ENCODE data around the gene CNEP1R1. TPM values are rescaled to one million over a fixed set of nuclear protein-coding genes. Genes with fewer than 3 reads are reported as not detected.

Gene CNEP1R1
- total RNA-seq, 4 donors from 2014 or later: 11.2 to 18.7 (median 14.2) TPM

DNA sequence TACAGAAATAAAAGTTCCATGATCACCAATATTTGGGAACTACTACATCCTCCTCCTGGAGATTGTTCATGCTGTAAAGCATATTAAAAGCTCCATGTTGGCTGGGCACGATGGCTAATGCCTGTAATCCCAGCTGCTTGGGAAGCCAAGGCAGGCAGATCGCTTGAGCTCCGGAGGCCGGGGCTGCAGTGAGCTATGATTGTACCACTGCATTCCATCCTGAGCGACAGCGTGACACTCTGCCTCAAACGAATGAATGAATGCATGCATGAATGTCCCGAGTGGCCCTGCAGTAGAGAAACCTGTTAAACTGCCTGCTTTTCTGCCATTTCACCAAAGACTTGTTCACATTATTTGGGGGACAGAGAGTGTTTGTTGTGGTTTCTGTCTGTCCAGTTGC, 15.0 kb downstream of the CNEP1R1 start:
- no peak for TF ChIP-seq POLR2A (IDR thresholded peaks at IDR 0.05; ENCODE audit: low read depth)
- TF ChIP-seq, protein P1, sequence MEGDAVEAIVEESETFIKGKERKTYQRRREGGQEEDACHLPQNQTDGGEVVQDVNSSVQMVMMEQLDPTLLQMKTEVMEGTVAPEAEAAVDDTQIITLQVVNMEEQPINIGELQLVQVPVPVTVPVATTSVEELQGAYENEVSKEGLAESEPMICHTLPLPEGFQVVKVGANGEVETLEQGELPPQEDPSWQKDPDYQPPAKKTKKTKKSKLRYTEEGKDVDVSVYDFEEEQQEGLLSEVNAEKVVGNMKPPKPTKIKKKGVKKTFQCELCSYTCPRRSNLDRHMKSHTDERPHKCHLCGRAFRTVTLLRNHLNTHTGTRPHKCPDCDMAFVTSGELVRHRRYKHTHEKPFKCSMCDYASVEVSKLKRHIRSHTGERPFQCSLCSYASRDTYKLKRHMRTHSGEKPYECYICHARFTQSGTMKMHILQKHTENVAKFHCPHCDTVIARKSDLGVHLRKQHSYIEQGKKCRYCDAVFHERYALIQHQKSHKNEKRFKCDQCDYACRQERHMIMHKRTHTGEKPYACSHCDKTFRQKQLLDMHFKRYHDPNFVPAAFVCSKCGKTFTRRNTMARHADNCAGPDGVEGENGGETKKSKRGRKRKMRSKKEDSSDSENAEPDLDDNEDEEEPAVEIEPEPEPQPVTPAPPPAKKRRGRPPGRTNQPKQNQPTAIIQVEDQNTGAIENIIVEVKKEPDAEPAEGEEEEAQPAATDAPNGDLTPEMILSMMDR (IDR thresholded peaks at IDR 0.05): no peak
- no peak for TF ChIP-seq EP300 (IDR thresholded peaks at IDR 0.05)
- no peak for TF ChIP-seq POLR2AphosphoS5 (IDR thresholded peaks at IDR 0.05)
- intact Hi-C loops (cut with DNase I): no loop called here
- no peaks in the 10 kb centered on the region for H3K9me3 ChIP-seq
- no peak for DNase-seq (ENCODE audit: extremely low spot score)
- peaks cover 5 to 29% (median 20%) of the 10 kb centered on the region in 4 donors for H3K36me3 ChIP-seq
- WGBS: 79% methylated on average over 8 of the region's 8 CpGs
- no peaks in the 10 kb centered on the region for H3K27me3 ChIP-seq
- H3K4me1 ChIP-seq: no peaks in the 10 kb centered on the region
- no peak overlapping the region for H3K4me3 ChIP-seq
- no peak overlapping the region for H3K27ac ChIP-seq (replicated peaks in 1 of 4)

GRCh38 chr16:50040710-50041109, 15.7 kb downstream of the CNEP1R1 start:
- Histone ChIP-seq H3K36me3 (peaks cover 5 to 22% (median 15%) of the 10 kb centered on the region in 4 donors), H3K27me3 (no peaks in the 10 kb centered on the region), H3K4me1 (no peaks in the 10 kb centered on the region), H3K9me3 (no peaks in the 10 kb centered on the region), H3K27ac (replicated peaks in 1 of 4) (no peak overlapping the region), H3K4me3 (no peak overlapping the region)
- TF ChIP-seq POLR2A (IDR thresholded peaks at IDR 0.05; ENCODE audit: low read depth) (no peak), POLR2AphosphoS5 (IDR thresholded peaks at IDR 0.05) (no peak), EP300 (IDR thresholded peaks at IDR 0.05) (no peak)
- TF ChIP-seq, protein P1 (IDR thresholded peaks at IDR 0.05): no peak
- intact Hi-C loops (cut with DNase I): no loop called here
- WGBS: 50% methylated on average over 1 of the region's 1 CpG
- DNase-seq (ENCODE audit: extremely low spot score): no peak

DNA sequence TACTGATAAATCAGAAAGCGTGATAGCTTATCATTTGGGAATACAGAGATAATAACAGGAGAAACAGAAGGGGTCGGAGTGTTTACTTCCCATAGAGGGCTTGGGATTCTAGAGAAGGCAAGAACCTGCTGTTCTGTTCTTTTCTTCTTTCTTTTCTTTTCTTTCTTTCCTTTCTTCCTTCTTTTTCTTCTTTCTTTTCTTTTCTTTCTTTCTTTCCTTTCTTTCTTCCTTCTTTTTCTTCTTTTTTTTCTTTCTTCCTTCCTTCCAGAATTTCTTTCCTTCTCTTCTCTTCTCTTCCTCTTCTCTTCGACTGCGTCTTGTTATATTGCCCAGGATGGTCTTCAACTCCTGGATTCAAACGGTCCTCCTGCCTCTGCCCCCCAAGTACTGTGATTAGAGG, 18.3 kb downstream of the CNEP1R1 start:
- TF ChIP-seq POLR2AphosphoS5 (IDR thresholded peaks at IDR 0.05) (no peak), EP300 (IDR thresholded peaks at IDR 0.05) (no peak), POLR2A (IDR thresholded peaks at IDR 0.05; ENCODE audit: low read depth) (no peak)
- TF ChIP-seq, protein P1 (IDR thresholded peaks at IDR 0.05): no peak
- Histone ChIP-seq H3K4me1 (no peaks in the 10 kb centered on the region), H3K4me3 (no peak overlapping the region), H3K27ac (replicated peaks in 1 of 4) (no peak overlapping the region), H3K36me3 (peaks cover 0 to 2% (median 0%) of the 10 kb centered on the region in 4 donors), H3K9me3 (no peaks in the 10 kb centered on the region), H3K27me3 (peaks cover 0 to 6% (median 0%) of the 10 kb centered on the region in 4 donors)
- no peak for DNase-seq (ENCODE audit: extremely low spot score)
- intact Hi-C loops (cut with DNase I): no loop called here
- WGBS: 91% methylated on average over 5 of the region's 5 CpGs

- Histone ChIP-seq H3K4me3 (no peak overlapping the region), H3K27me3 (peaks cover 0 to 6% (median 0%) of the 10 kb centered on the region in 4 donors), H3K4me1 (no peaks in the 10 kb centered on the region), H3K9me3 (no peaks in the 10 kb centered on the region), H3K36me3 (no peaks in the 10 kb centered on the region), H3K27ac (replicated peaks in 1 of 4) (no peak overlapping the region)
- TF ChIP-seq, protein P1 (IDR thresholded peaks at IDR 0.05): no peak
- no peak for TF ChIP-seq POLR2A (IDR thresholded peaks at IDR 0.05; ENCODE audit: low read depth)
- TF ChIP-seq POLR2AphosphoS5 (IDR thresholded peaks at IDR 0.05): no peak
- TF ChIP-seq EP300 (IDR thresholded peaks at IDR 0.05): no peak
- intact Hi-C loops (cut with DNase I): no loop called here
- DNase-seq (ENCODE audit: extremely low spot score): no peak
- WGBS: 56% methylated on average over 4 of the region's 4 CpGs
Observed at GRCh38 chr16:50045412-50045811, 20.4 kb downstream of the CNEP1R1 start.

GRCh38 chr16:50046853-50047252, 21.8 kb downstream of the CNEP1R1 start:
- no peak overlapping the region for H3K27ac ChIP-seq (replicated peaks in 1 of 4)
- H3K27me3 ChIP-seq: peaks cover 0 to 6% (median 0%) of the 10 kb centered on the region in 4 donors
- WGBS: 91% methylated on average over 6 of the region's 6 CpGs
- intact Hi-C loops (cut with DNase I): no loop called here
- no peak overlapping the region for H3K4me3 ChIP-seq
- H3K36me3 ChIP-seq: no peaks in the 10 kb centered on the region
- no peaks in the 10 kb centered on the region for H3K4me1 ChIP-seq
- no peaks in the 10 kb centered on the region for H3K9me3 ChIP-seq
- TF ChIP-seq EP300 (IDR thresholded peaks at IDR 0.05) (no peak), POLR2AphosphoS5 (IDR thresholded peaks at IDR 0.05) (no peak), POLR2A (IDR thresholded peaks at IDR 0.05; ENCODE audit: low read depth) (no peak)
- TF ChIP-seq, protein P1 (IDR thresholded peaks at IDR 0.05): no peak
- DNase-seq (ENCODE audit: extremely low spot score): no peak

Data from esophagus muscularis mucosa (tissue), 4 donors.